CD4-positive, alpha-beta T cell (primary cell): ENCODE data around the gene TIGD4. TPM values are rescaled to one million over a fixed set of nuclear protein-coding genes. Genes with fewer than 3 reads are reported as not detected.
A peak's percentile ranks its signal among the peaks of the same experiment; 100 is the strongest.

Source experiments
- ATAC-seq: fragments of 200-7000 bp; cut with Tn5 transposase; one replicate; pipeline ENCODE4 v1.10.0; 2022; ENCODE audit warnings: mild to moderate bottlenecking; ENCODE audit not compliant: poor library complexity
- CTCF ChIA-PET: fragments of 350-600 bp; sonication (Branson Sonifier 250); formaldehyde crosslinking; loops from one replicate; lab custom pipeline; 2021; ENCODE audit warnings: antibody characterized with exemption, inconsistent platforms; lab: Charles Lee
- POLR2A ChIA-PET: fragments of 350-600 bp; sonication (Branson Sonifier 250); formaldehyde crosslinking; loops from one replicate; lab custom pipeline; 2021; ENCODE audit warnings: antibody characterized with exemption, inconsistent platforms; lab: Charles Lee
- DNase-seq, 14 experiments: peaks; one replicate each; pipeline ENCODE4 v3.0.0-alpha.2; 2013 to 2020; ENCODE audit warnings: mixed read lengths in 2 of 14
- H3K27ac ChIP-seq, 2 donors: one replicate each; pipeline versions ENCODE4 v1.5.1 to v1.7.0; 2013; ENCODE audit warnings: low read length in 2 of 2, low read depth in 1 of 2, mild to moderate bottlenecking in 1 of 2
- H3K27me3 ChIP-seq, 2 experiments: 1 replicate in 1 of 2; 2 replicates in 1 of 2; pipeline versions ENCODE4 v1.6.1 to v1.7.0; 2013; ENCODE audit warnings: low read length in 2 of 2, control low read depth in 1 of 2, mild to moderate bottlenecking in 1 of 2, moderate library complexity in 1 of 2; ENCODE audit not compliant: insufficient read depth in 2 of 2, control insufficient read depth in 1 of 2
- H3K36me3 ChIP-seq: one replicate; pipeline ENCODE4 v1.6.1; 2013; ENCODE audit warnings: low read length, control low read depth; ENCODE audit not compliant: insufficient read depth
- H3K4me1 ChIP-seq: one replicate; pipeline ENCODE4 v1.6.1; 2013; ENCODE audit warnings: low read length, control low read depth; ENCODE audit not compliant: insufficient read depth
- H3K4me3 ChIP-seq: one replicate; pipeline ENCODE4 v1.5.1; 2013; ENCODE audit warnings: mild to moderate bottlenecking, low read length, moderate library complexity
- H3K9me3 ChIP-seq, 2 experiments: 1 replicate in 1 of 2; 2 replicates in 1 of 2; pipeline versions ENCODE4 v1.6.1 to v1.7.0; 2013; ENCODE audit warnings: low read length in 2 of 2, mild to moderate bottlenecking in 2 of 2, control low read depth in 1 of 2, moderate library complexity in 1 of 2; ENCODE audit not compliant: control insufficient read depth in 1 of 2, insufficient read depth in 1 of 2
- H3K27ac Mint-ChIP-seq: one replicate; pipeline ENCODE4 v1.8.0; 2020; ENCODE audit warnings: mixed read lengths
- H3K27me3 Mint-ChIP-seq: one replicate; pipeline ENCODE4 v1.8.0; 2021; ENCODE audit warnings: mixed read lengths
- H3K36me3 Mint-ChIP-seq: one replicate; pipeline ENCODE4 v1.8.0; 2021; ENCODE audit warnings: low read depth, mixed read lengths
- H3K4me1 Mint-ChIP-seq: one replicate; pipeline ENCODE4 v1.8.0; 2021; ENCODE audit warnings: low read depth, mixed read lengths
- H3K4me3 Mint-ChIP-seq: one replicate; pipeline ENCODE4 v1.8.0; 2020; ENCODE audit warnings: mild to moderate bottlenecking, mixed read lengths
- H3K9me3 Mint-ChIP-seq: one replicate; pipeline ENCODE4 v1.8.0; 2020; ENCODE audit warnings: mixed read lengths
- intact Hi-C, 2 experiments: fragments of 100-400 bp; cut with DNase I in 1 of 2; cut with micrococcal nuclease in 1 of 2; formaldehyde crosslinking; loops; one replicate each; pipeline versions ENCODE4 v1.15.1 to v1.9.0; 2023 to 2025; cut with DNase I, micrococcal nuclease
- total RNA-seq, 174 experiments: library from RNA in 2 of 174; stranded (reverse) in 2 of 174; gene quantifications; one replicate each; pipeline ENCODE4 v1.2.3 and lab custom pipeline; 2021 to 2026
- TF ChIP-seq, protein P1 (sequence below): fragments of 200-600 bp; IDR thresholded peaks from one replicate; pipeline ENCODE4 v1.8.0; 2022; ENCODE audit warnings: antibody characterized with exemption, mild to moderate bottlenecking

Gene TIGD4
- total RNA-seq, 2 experiments from 2014 or later: 0.22 TPM; not detected in 1

GRCh38 chr4:152807294-152807829 is 27.8 kb upstream of the TIGD4 start:
- ChIA-PET POLR2A (no interaction called here), CTCF (interaction anchor here (0.6 kb wide), 1 partner anchor 467 kb away, joined by 4 read pairs; no protein-coding TSS in a partner anchor)
- Histone ChIP-seq H3K4me3 (no peak overlapping the region), H3K36me3 (no peaks in the 10 kb centered on the region), H3K27me3 (no peaks in the 10 kb centered on the region), H3K4me1 (no peaks in the 10 kb centered on the region), H3K27ac (no peak overlapping the region), H3K9me3 (peaks cover 0 to 5% of the 10 kb centered on the region in 2 experiments)
- TF ChIP-seq, protein P1, sequence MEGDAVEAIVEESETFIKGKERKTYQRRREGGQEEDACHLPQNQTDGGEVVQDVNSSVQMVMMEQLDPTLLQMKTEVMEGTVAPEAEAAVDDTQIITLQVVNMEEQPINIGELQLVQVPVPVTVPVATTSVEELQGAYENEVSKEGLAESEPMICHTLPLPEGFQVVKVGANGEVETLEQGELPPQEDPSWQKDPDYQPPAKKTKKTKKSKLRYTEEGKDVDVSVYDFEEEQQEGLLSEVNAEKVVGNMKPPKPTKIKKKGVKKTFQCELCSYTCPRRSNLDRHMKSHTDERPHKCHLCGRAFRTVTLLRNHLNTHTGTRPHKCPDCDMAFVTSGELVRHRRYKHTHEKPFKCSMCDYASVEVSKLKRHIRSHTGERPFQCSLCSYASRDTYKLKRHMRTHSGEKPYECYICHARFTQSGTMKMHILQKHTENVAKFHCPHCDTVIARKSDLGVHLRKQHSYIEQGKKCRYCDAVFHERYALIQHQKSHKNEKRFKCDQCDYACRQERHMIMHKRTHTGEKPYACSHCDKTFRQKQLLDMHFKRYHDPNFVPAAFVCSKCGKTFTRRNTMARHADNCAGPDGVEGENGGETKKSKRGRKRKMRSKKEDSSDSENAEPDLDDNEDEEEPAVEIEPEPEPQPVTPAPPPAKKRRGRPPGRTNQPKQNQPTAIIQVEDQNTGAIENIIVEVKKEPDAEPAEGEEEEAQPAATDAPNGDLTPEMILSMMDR: no peak
- ATAC-seq (peak; percentile 34), DNase-seq (peak in 3 of 14 experiments; percentile 10 to 48 (median 17))
- Mint-ChIP-seq H3K27me3 (no peaks in the 10 kb centered on the region), H3K27ac (no peak overlapping the region), H3K36me3 (peaks cover 45% of the 10 kb centered on the region), H3K4me1 (peaks cover 26% of the 10 kb centered on the region), H3K4me3 (no peak overlapping the region), H3K9me3 (peaks cover 9% of the 10 kb centered on the region)
- intact Hi-C loops: no loop called here

DNA sequence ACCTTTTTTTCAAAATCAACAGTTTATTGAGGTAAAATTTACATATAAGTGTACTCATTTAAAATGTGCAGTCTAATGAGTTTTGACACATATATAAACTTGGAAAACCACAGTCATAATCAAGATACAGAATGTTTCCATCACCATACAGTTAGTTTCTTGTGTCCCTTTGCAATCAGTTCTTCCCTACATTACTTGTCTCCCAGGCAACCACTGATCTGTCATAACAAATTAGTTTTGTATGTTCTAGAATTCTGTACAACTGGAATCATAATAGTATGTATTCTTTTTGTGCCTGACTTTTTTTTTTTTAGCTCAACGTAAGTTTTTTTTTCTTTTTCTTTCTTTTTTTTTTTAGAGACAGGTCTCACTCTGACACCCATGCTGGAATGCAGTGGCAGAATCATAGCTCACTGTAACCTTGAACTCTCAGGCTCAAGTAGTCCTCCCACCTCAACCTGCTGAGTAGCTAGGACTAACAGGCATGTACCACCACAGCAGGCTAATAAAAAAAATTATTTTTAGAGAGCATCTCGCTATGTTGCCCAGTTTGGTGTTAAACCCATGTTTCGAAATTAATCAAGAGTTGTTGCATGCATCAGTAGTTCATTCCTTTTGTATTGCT is 27.1 kb upstream of the TIGD4 start:
- Mint-ChIP-seq H3K27ac (no peak overlapping the region), H3K4me3 (no peak overlapping the region), H3K9me3 (peaks cover 8% of the 10 kb centered on the region), H3K4me1 (peaks cover 26% of the 10 kb centered on the region), H3K36me3 (peaks cover 37% of the 10 kb centered on the region), H3K27me3 (no peaks in the 10 kb centered on the region)
- no peaks in the 10 kb centered on the region for H3K27me3 ChIP-seq
- no peak for DNase-seq
- TF ChIP-seq, protein P1: no peak
- no peaks in the 10 kb centered on the region for H3K9me3 ChIP-seq
- no peak overlapping the region for H3K27ac ChIP-seq
- intact Hi-C loops: no loop called here
- H3K36me3 ChIP-seq: no peaks in the 10 kb centered on the region
- no peaks in the 10 kb centered on the region for H3K4me1 ChIP-seq
- ChIA-PET CTCF (interaction anchor here (0.6 kb wide), 1 partner anchor 467 kb away, joined by 4 read pairs; no protein-coding TSS in a partner anchor), POLR2A (no interaction called here)
- no peak overlapping the region for H3K4me3 ChIP-seq
- no peak for ATAC-seq

DNA sequence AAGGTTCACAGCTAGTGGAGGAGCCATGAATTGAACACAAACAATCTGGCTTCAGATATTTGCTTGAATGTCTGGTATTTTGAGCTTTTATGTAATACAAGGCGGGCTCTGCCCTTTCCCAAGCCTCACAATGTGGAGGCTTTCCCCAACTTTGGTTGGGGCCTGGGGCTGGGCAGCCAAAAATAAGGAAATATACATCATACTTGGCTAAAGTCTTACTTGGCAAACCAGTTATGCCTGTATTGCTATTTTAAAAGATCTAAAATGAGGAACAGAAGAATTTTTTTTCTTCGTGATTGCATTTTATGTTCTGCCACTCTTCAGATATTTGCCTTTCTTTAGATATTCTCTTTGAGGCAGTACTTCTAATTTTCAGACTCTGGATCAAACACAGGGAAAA is 26.3 kb upstream of the TIGD4 start:
- peaks cover 29% of the 10 kb centered on the region for H3K36me3 Mint-ChIP-seq
- peaks cover 3% of the 10 kb centered on the region for H3K9me3 Mint-ChIP-seq
- intact Hi-C loops: no loop called here
- Histone ChIP-seq H3K36me3 (no peaks in the 10 kb centered on the region), H3K9me3 (no peaks in the 10 kb centered on the region), H3K4me1 (no peaks in the 10 kb centered on the region), H3K27ac (no peak overlapping the region), H3K27me3 (no peaks in the 10 kb centered on the region), H3K4me3 (no peak overlapping the region)
- no peaks in the 10 kb centered on the region for H3K27me3 Mint-ChIP-seq
- no peak overlapping the region for H3K4me3 Mint-ChIP-seq
- H3K4me1 Mint-ChIP-seq: peaks cover 26% of the 10 kb centered on the region
- ATAC-seq (no peak), DNase-seq (no peak)
- ChIA-PET CTCF (no interaction called here), POLR2A (no interaction called here)
- H3K27ac Mint-ChIP-seq: no peak overlapping the region
- TF ChIP-seq, protein P1: no peak
